Forelimb muscle (tissue), 1 donor: Measurements from ENCODE around the gene TMEM18. TPM values are rescaled to one million over a fixed set of nuclear protein-coding genes. Genes with fewer than 3 reads are reported as not detected.

Experiments
- DNase-seq: peaks from one replicate; pipeline ENCODE4 v3.0.0-alpha.2; 2013; ENCODE audit warnings: low read depth
- polyA plus RNA-seq: library from polyadenylated mRNA; unstranded; fragments of 120-200 nt; gene quantifications from one replicate; pipeline ENCODE4 v1.2.1, GENCODE V29; 2013; ENCODE audit not compliant: insufficient read length

TMEM18 gene
- polyA plus RNA-seq, 1 donor = 52.3 TPM

- no peak for DNase-seq
Measured at GRCh38 chr2:620471-621302, 56.5 kb downstream of the TMEM18 start.

GRCh38 chr2:620004-620403 is 57.2 kb downstream of the TMEM18 start:
- no peak for DNase-seq

- DNase-seq = no peak
Measured at GRCh38 chr2:618422-618990, 58.7 kb downstream of the TMEM18 start.

GRCh38 chr2:618005-618404 is 59.2 kb downstream of the TMEM18 start:
- DNase-seq = no peak
